HG03558 (cell line): Measurements from ENCODE around the gene LAMB2.

Experiments used
- ATAC-seq: cut with Tn5 transposase; IDR thresholded peaks from one replicate; pipeline ENCODE4 v1.9.1; 2021; ENCODE audit warnings: moderate number of reproducible peaks; ENCODE audit not compliant: unreplicated experiment; ENCODE audit errors: extremely low read depth

Gene LAMB2

DNA sequence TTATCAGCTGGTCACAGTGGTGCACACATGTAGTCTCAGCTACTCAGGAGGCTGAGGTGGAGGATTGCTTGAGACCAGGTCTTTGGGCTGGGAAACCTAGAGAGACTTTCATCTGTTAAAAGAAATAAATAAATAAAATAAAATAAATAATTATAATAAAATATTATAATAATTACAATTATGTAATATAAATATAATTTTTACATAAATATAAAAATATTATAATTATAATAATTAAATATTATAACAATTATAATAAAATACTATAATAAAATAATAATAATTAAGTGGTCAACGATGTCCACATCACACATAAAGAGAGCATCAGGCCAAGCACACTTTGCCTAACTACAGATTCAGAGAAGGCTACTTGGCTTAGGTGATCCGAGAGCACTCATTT lies 53.6 kb downstream of the LAMB2 start:
- ATAC-seq, result no peak

GRCh38 chr3:49076646-49077045 lies 56.2 kb downstream of the LAMB2 start:
- no peak for ATAC-seq

DNA sequence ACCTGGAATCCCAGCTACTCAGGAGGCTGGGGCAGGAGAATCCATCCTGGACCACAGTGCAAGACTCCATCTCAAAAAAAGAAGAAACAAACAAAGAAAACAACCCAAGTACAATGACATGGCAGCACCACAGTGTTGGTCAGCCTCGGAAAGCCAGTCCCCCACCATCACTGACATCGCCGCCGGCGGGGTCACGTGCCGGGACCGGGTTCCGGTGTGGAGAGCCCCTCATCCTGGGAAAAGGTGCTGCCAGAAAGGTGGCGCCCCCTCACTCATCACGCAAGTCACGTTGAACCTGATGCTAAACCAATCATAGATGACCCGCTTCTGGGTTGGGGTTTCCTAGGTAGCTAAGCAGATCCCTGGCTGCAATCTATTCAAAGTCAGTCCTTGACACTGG lies 56.7 kb downstream of the LAMB2 start:
- ATAC-seq, result no peak
